Esophagus muscularis mucosa (tissue), 4 donors: ENCODE results near the gene C17orf58. TPM values are rescaled to one million over a fixed set of nuclear protein-coding genes. Genes with fewer than 3 reads are reported as not detected.
A peak's percentile ranks its signal among the peaks of the same experiment; 100 is the strongest.

ENCODE experiments used
- DNase-seq: peaks from one replicate; pipeline ENCODE4 v3.0.0-alpha.2; 2017; ENCODE audit errors: extremely low spot score
- H3K27ac ChIP-seq, 4 donors: fragments of 200-600 bp; sonication (generic); replicated peaks in 1 of 4; 1 replicate in 3 of 4; 2 replicates in 1 of 4; pipeline ENCODE4 v1.5.1; 2016 to 2019; ENCODE audit warnings: mild to moderate bottlenecking in 1 of 4
- H3K27me3 ChIP-seq, 4 donors: fragments of 200-600 bp; sonication (generic); one replicate each; pipeline versions ENCODE4 v1.5.1 to v1.6.0; 2016 to 2019
- H3K36me3 ChIP-seq, 4 donors: fragments of 200-600 bp; sonication (generic); one replicate each; pipeline ENCODE4 v1.5.1; 2016 to 2019
- H3K4me1 ChIP-seq, 4 donors: fragments of 200-600 bp; sonication (generic); one replicate each; pipeline ENCODE4 v1.5.1; 2016 to 2019
- H3K4me3 ChIP-seq, 4 donors: fragments of 200-600 bp; sonication (generic); 1 replicate in 2 of 4; 2 replicates in 2 of 4; pipeline ENCODE4 v1.5.1; 2016 to 2019; ENCODE audit warnings: mild to moderate bottlenecking in 4 of 4, moderate library complexity in 1 of 4
- H3K9me3 ChIP-seq, 4 donors: fragments of 200-600 bp; sonication (generic); 1 replicate in 3 of 4; 2 replicates in 1 of 4; pipeline ENCODE4 v1.5.1; 2016 to 2019
- EP300 ChIP-seq: sonication (generic); formaldehyde crosslinking; IDR thresholded peaks from one replicate; pipeline ENCODE4 v1.6.1; 2017; ENCODE audit warnings: antibody characterized with exemption
- POLR2A ChIP-seq: fragments of 450-650 bp; IDR thresholded peaks from one replicate; pipeline ENCODE4 v1.6.1; 2017; ENCODE audit warnings: antibody characterized with exemption, moderate library complexity, mild to moderate bottlenecking, low read depth
- POLR2AphosphoS5 ChIP-seq, 2 donors: sonication (generic); formaldehyde crosslinking; IDR thresholded peaks; one replicate each; pipeline ENCODE4 v1.6.1; 2017; ENCODE audit warnings: antibody characterized with exemption in 2 of 2
- WGBS: methylation state at CpG from one replicate; pipeline ENCODE4 v1.1.5; 2018; 5-methylcytosine and 5-hydroxymethylcytosine counted together
- intact Hi-C: fragments of 100-400 bp; cut with DNase I; formaldehyde crosslinking; loops from one replicate; pipeline ENCODE4 v1.15.1; 2023
- total RNA-seq, 4 donors: library from RNA; depleted of rRNA; stranded (reverse); fragments of >200 nt; gene quantifications; one replicate each; pipeline versions ENCODE4 v1.1.0 to v1.2.1, GENCODE V29; 2016
- TF ChIP-seq, protein P1 (sequence below), 3 experiments: fragments of 200-600 bp in 2 of 3; fragments of 450-650 bp in 1 of 3; sonication (generic) in 2 of 3; IDR thresholded peaks; one replicate each; pipeline ENCODE4 v1.5.1; 2017 to 2019; ENCODE audit warnings: antibody characterized with exemption in 3 of 3, mild to moderate bottlenecking in 2 of 3, moderate library complexity in 1 of 3

Gene C17orf58
- total RNA-seq, 4 donors from 2014 or later, result 10.3 to 15.0 (median 11.9) TPM

GRCh38 chr17:67993998-67994361, 2.3 kb downstream of the C17orf58 start:
- TF ChIP-seq, protein P1, sequence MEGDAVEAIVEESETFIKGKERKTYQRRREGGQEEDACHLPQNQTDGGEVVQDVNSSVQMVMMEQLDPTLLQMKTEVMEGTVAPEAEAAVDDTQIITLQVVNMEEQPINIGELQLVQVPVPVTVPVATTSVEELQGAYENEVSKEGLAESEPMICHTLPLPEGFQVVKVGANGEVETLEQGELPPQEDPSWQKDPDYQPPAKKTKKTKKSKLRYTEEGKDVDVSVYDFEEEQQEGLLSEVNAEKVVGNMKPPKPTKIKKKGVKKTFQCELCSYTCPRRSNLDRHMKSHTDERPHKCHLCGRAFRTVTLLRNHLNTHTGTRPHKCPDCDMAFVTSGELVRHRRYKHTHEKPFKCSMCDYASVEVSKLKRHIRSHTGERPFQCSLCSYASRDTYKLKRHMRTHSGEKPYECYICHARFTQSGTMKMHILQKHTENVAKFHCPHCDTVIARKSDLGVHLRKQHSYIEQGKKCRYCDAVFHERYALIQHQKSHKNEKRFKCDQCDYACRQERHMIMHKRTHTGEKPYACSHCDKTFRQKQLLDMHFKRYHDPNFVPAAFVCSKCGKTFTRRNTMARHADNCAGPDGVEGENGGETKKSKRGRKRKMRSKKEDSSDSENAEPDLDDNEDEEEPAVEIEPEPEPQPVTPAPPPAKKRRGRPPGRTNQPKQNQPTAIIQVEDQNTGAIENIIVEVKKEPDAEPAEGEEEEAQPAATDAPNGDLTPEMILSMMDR (IDR thresholded peaks at IDR 0.05), result no peak
- no peak for TF ChIP-seq EP300
- TF ChIP-seq POLR2A, result peak; percentile 24
- TF ChIP-seq POLR2AphosphoS5 (IDR thresholded peaks at IDR 0.05), result no peak
- 4% methylated on average over 21 of the region's 21 CpGs for WGBS

DNA sequence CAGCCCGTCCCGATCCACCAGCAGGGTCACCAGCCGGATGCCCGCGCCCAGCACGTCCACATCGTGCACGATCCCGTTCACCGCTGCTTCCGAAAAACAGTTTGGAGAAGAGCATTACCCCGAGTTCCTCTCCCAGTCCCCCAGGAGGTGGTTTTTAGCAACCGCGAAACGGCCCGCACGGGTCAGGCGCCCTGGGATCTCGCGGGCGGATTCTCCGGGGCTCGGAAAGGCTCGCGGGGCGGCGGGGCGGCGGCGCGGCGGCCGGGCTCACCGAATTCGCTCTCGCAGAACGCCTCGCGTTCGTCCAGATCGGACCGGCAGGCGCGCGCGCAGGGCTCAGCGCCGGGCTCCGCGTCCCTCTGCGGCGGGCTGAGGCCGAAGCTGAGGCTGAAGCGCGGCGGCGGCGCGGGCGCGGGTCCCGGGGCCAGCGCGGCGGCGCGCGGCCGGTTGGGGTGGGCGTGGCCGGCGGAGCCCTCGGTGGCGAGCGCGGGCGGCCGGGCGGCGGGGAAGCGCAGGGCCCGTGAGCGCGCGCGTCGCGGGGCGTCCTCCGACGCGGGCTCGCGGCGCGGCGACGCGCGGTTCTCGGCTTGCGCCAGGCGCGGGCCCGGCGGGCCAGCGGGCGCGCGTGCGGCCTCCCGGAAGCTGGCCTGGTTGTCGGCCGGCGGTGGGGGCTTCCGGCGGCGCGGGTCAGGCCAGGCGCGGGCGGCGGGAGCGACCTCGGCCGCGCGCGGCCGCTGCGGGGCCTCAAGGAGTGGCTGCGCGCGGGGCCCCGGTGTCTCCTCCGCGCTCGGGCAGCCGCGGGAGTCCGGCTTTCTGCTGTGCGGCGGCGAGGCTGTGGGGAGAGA, 2.9 kb downstream of the C17orf58 start:
- TF ChIP-seq, protein P1 (IDR thresholded peaks at IDR 0.05), result peak in 1 of 3 experiments; percentile 6
- TF ChIP-seq EP300, result no peak
- TF ChIP-seq POLR2A, result no peak
- TF ChIP-seq POLR2AphosphoS5 (IDR thresholded peaks at IDR 0.05), result peak; percentile 16 to 66
- peaks cover 13 to 43% (median 35%) of the 10 kb centered on the region in 4 donors for H3K4me1 ChIP-seq
- peak overlapping the region; percentile 95 to 98 (median 97) for H3K27ac ChIP-seq
- no peaks in the 10 kb centered on the region for H3K36me3 ChIP-seq
- peak; percentile 93 for DNase-seq
- no peaks in the 10 kb centered on the region for H3K27me3 ChIP-seq
- intact Hi-C loops, result loop anchor here (1.0 to 10.0 kb wide), 2 partner anchors 27 to 1331 kb away; partner anchors contain the start of gene ABCA5
- no peaks in the 10 kb centered on the region for H3K9me3 ChIP-seq
- peak overlapping the region; percentile 71 to 80 (median 75) for H3K4me3 ChIP-seq
- 0% methylated on average over 17 of the region's 144 CpGs for WGBS

More at GRCh38 chr17:67993998-67994361, 2.3 kb downstream of the C17orf58 start:
- H3K4me3 ChIP-seq, result peak overlapping the region; percentile 71 to 80 (median 74)
- no peaks in the 10 kb centered on the region for H3K36me3 ChIP-seq
- intact Hi-C loops, result loop anchor here (1.0 to 10.0 kb wide), 2 partner anchors 26 to 1331 kb away; partner anchors contain the start of gene ABCA5
- no peaks in the 10 kb centered on the region for H3K9me3 ChIP-seq
- H3K27me3 ChIP-seq, result no peaks in the 10 kb centered on the region
- peaks cover 13 to 43% (median 35%) of the 10 kb centered on the region in 4 donors for H3K4me1 ChIP-seq
- no peak for DNase-seq
- peak overlapping the region; percentile 95 to 98 (median 97) for H3K27ac ChIP-seq

DNA sequence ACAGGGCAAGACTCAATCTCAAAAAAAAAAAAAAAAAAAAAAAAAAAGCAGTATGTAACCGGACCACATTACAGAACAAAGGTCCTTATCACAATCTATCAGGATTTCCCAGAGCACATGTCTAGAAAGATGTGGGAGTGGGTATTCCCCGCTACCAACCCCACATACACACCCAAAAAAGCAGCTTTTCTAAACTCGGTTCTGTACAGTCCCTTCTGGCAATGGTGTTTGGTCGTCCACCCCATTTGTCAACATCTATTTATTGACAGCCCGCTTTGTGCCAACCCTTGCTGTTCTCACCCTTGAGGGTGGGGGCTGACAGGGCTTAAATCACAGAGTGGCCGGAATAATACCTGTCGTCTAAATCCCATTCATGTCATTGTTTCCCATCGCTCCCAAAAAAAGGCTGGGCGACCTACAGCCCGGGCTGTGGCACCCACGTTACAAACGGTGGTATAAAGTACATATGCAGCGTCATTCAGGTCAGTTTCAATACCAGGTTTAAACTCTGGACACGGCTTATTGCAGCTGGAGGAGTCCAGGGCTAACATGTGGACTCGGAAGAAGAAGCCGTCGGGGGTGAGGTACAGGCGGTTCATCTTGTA, 3.6 kb downstream of the C17orf58 start:
- 11% methylated on average over 18 of the region's 18 CpGs for WGBS
- Histone ChIP-seq H3K36me3 (no peaks in the 10 kb centered on the region), H3K27me3 (no peaks in the 10 kb centered on the region), H3K9me3 (no peaks in the 10 kb centered on the region), H3K4me1 (peaks cover 13 to 43% (median 35%) of the 10 kb centered on the region in 4 donors), H3K27ac (peak overlapping the region; percentile 87 to 91 (median 89)), H3K4me3 (peak overlapping the region; percentile 64 to 75 (median 72))
- DNase-seq, result no peak
- intact Hi-C loops, result loop anchor here (1.0 to 10.0 kb wide), 2 partner anchors 28 to 1332 kb away; partner anchors contain the start of gene ABCA5
- TF ChIP-seq EP300, result no peak
- TF ChIP-seq POLR2AphosphoS5 (IDR thresholded peaks at IDR 0.05), result no peak
- TF ChIP-seq, protein P1 (IDR thresholded peaks at IDR 0.05), result no peak
- TF ChIP-seq POLR2A, result no peak

- TF ChIP-seq POLR2A, result no peak
- no peak for TF ChIP-seq EP300
- no peak for TF ChIP-seq POLR2AphosphoS5 (IDR thresholded peaks at IDR 0.05)
- TF ChIP-seq, protein P1 (IDR thresholded peaks at IDR 0.05), result no peak
- Histone ChIP-seq H3K27me3 (no peaks in the 10 kb centered on the region), H3K9me3 (no peaks in the 10 kb centered on the region), H3K36me3 (no peaks in the 10 kb centered on the region), H3K4me3 (no peak overlapping the region), H3K27ac (no peak overlapping the region), H3K4me1 (peaks cover 13 to 32% (median 27%) of the 10 kb centered on the region in 4 donors)
- DNase-seq, result no peak
- intact Hi-C loops, result loop anchor here (10.0 kb wide), 1 partner anchor 1334 kb away; the partner anchor contains the start of gene ABCA5
- 91% methylated on average over 4 of the region's 4 CpGs for WGBS
Measured at GRCh38 chr17:67990909-67991308, 5.4 kb downstream of the C17orf58 start.
